MG63 (cell line): ENCODE measurements around the gene HSPB3. TPM values are rescaled to one million over a fixed set of nuclear protein-coding genes. Genes with fewer than 3 reads are reported as not detected.

Source experiments
- DNase-seq: peaks from one replicate; pipeline ENCODE4 v3.0.0-alpha.2; 2020
- H3K27me3 ChIP-seq: fragments of 250-450 bp; sonication (Bioruptor Pico); 2 replicates; pipeline ENCODE4 v1.5.1; 2020; ENCODE audit warnings: mild to moderate bottlenecking, moderate library complexity
- H3K36me3 ChIP-seq: fragments of 250-450 bp; sonication (Bioruptor Pico); 2 replicates; pipeline ENCODE4 v1.5.1; 2020; ENCODE audit warnings: mild to moderate bottlenecking, moderate library complexity
- H3K4me3 ChIP-seq: fragments of 250-450 bp; sonication (Bioruptor Pico); 2 replicates; pipeline ENCODE4 v1.5.1; 2020; ENCODE audit warnings: mild to moderate bottlenecking, moderate library complexity
- H3K9me3 ChIP-seq: fragments of 250-450 bp; sonication (Bioruptor Pico); 2 replicates; pipeline ENCODE4 v1.5.1; 2020; ENCODE audit warnings: mild to moderate bottlenecking, moderate library complexity
- total RNA-seq: library from RNA; depleted of rRNA; stranded (reverse); fragments of >200 nt; shearing (Covaris generic); gene quantifications from 2 replicates; pipeline ENCODE4 v1.2.3, GENCODE V29; 2014; ENCODE audit warnings: low replicate concordance

The HSPB3 gene
- total RNA-seq, 1 experiment from 2014 or later: 2.3 TPM

DNA sequence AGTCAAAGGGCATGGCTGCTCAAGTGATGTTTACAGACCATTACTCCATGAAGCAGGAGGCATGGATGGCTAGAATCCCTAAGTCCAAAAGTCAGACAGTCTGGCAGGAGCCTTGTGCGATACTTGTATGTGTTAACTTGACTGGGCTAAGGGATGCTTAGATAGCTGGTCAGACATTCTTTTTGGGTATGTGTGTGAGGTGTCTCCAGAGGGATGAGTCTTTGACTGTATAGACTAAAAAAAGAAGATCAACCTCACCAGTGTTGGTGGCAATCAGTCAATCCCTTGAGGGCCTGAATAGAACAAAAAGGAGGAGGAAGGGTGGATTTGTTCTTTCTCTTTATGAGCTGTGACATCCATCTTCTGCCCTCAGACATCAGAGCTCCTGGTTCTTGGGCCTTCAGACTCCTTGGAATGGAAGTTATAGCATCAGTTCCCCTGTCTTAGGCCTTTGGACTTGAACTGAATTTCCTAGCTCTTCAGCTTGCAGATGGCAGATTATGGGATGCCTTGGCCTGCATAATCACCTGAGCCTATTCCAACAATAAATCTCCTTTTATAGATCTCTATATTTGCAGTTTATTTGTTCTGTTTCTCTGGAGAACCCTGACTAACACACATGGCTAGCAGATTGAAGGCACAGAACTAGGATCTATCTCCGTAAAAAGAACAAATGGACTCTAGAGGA is 9.7 kb upstream of the HSPB3 start:
- Histone ChIP-seq H3K36me3 (no peaks in the 10 kb centered on the region), H3K9me3 (no peaks in the 10 kb centered on the region), H3K4me3 (no peak overlapping the region), H3K27me3 (no peaks in the 10 kb centered on the region)
- no peak for DNase-seq

DNA sequence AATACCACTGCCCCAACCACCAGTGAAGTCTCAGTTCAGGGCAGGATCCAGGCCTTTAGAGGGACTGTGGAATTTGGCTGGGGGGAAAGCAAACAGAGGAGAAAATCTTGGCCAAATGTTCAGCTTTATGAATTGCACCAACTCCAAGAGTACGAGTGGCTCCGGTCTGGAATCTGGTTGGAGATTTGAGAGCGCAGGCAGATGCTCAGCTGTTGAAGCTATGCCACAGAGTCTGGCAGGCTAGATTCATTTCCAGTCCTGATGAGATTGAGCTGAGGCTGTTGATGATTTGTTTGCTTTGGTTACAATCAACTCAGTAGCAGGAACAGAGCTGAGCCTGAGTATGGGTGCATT is 9.1 kb upstream of the HSPB3 start:
- Histone ChIP-seq H3K27me3 (no peaks in the 10 kb centered on the region), H3K4me3 (no peak overlapping the region), H3K9me3 (no peaks in the 10 kb centered on the region), H3K36me3 (no peaks in the 10 kb centered on the region)
- no peak for DNase-seq

DNA sequence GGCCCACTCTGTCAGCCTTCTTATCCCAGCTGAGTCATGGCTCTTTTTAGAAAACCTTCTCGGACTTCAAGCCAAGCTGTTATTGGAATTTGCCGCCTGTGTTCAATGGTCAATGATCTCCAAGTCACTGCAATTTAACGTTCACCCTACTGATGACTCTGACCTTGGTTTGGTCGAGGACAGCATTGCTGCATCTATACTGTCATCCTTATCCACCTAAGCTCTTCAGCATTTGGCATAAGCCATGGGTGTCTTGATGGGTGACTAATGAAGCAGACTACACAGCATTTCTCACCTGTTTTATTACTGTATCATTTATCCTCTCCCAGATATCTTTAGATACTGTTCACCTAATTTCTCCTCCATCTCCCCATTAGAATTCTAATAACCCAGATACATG is 5.6 kb upstream of the HSPB3 start:
- Histone ChIP-seq H3K9me3 (no peaks in the 10 kb centered on the region), H3K27me3 (no peaks in the 10 kb centered on the region), H3K4me3 (no peak overlapping the region), H3K36me3 (no peaks in the 10 kb centered on the region)
- no peak for DNase-seq

DNA sequence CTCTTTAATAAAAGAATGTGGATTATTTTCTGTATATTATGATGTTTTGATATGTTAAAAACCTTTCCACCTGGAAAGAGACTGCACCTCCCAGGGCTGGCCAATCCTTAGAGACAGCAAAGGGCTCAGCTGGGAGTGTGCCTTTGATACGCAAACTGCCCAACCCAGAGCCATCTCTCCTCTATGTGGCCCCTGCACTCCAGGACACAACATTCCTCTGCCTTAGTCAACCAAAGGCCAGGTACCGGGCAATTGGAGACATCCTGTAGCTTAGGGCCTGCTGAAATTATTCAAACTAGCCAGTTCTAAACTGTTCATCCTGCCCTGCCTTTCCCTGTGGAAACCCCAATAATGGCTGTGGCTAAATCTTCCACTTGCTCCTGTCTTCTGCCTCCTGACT is 5.0 kb upstream of the HSPB3 start:
- Histone ChIP-seq H3K4me3 (no peak overlapping the region), H3K27me3 (no peaks in the 10 kb centered on the region), H3K36me3 (no peaks in the 10 kb centered on the region), H3K9me3 (no peaks in the 10 kb centered on the region)
- no peak for DNase-seq

DNA sequence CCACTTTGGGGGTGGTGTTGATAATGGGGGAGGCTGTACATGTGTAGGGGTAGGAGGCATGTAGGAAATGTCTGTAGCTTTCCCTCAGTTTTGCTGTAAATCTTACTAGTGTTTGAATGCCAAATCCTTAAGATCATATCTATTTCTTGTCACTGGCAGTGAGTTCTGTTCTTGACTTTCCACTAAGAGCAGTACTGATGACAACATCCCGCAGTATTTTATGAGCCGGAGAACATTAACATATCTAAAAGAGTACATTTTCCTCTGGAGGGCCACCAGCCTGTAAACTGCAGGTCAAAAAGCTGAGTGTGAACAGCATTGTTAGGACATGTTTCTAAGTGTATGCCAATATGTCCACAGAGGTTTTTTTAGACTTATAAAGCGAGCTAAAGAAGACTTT is 2.5 kb upstream of the HSPB3 start:
- no peak for DNase-seq
- Histone ChIP-seq H3K9me3 (no peaks in the 10 kb centered on the region), H3K36me3 (no peaks in the 10 kb centered on the region), H3K4me3 (no peak overlapping the region), H3K27me3 (no peaks in the 10 kb centered on the region)

DNA sequence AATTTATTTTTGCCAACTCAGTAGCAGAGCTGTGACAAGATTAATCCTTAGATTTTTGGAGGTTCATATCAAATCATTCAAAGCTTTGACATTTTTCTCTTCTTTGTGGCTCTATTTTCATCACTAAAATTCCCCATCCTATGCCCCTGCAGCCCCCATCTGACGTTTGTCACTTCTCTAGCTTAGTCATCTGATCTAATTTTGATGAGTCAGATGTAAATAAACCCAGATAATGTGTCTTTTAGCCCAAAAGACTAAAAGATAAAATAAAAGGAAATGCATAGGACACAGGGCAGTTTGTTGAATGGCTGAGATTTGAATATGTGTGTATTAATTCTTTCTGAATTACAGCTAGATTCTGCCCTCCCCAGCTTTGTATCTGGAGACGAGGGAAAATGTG is 897 bp upstream of the HSPB3 start:
- H3K9me3 ChIP-seq: no peaks in the 10 kb centered on the region
- H3K27me3 ChIP-seq: no peaks in the 10 kb centered on the region
- no peaks in the 10 kb centered on the region for H3K36me3 ChIP-seq
- H3K4me3 ChIP-seq: no peak overlapping the region
- DNase-seq: no peak

DNA sequence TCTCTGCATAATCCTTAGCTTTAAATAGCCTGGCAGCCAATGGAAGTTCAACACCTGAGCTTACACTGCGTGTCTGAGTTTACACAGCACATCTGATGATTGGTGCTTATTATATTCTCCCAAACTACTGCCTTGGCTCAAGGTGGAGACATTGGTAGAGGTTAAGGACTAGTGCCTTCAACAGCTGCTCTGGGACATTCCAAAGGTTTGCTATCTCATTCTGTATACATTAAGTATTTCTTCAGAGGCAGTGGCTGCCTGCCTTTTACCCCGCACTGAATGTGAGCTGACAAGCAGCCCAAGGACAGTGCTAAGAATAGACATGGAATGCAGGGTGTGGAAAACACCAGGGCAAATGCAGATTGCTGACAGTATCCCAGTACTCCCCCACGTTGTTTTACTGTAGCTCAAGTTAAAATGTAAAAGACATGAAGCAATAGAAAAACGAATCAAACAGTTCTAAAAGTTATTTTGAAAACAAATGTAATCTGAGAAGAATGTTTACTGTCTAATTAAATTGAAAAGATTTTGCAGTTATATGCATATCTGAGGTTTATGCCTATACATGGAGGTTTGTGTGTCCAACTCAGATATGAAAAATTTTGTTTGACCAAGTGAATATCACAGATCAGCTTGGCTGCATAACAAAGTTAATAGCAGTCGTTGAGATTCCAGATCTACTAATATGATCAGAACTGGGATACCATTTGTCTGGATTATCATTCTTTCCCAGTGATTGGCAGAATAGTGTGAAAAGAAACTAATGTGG is 1.8 kb downstream of the HSPB3 start:
- no peak overlapping the region for H3K4me3 ChIP-seq
- no peaks in the 10 kb centered on the region for H3K36me3 ChIP-seq
- no peaks in the 10 kb centered on the region for H3K9me3 ChIP-seq

DNA sequence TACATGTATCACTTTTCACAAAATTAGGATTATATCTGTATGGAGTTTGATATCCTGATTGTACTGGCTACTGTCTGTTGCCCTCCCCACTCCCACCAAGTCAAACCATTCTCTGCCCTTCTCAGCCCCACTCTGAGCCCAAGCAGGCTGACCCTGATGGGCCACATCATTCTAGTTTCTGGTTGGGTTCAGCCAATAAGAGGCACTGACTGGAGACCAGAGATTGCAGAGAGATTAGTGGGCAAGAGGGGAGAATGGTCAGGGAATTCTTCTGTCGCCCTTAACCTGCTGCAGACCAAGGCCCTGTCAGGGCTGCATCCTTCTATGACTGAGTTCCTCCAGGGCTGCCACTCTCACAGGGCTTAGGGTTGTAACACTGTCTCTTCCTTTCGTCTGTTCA is 2.7 kb downstream of the HSPB3 start:
- H3K4me3 ChIP-seq: no peak overlapping the region
- no peak for DNase-seq
- no peaks in the 10 kb centered on the region for H3K27me3 ChIP-seq
- H3K9me3 ChIP-seq: no peaks in the 10 kb centered on the region
- H3K36me3 ChIP-seq: no peaks in the 10 kb centered on the region

More for the DNA sequence above, 1.8 kb downstream of the HSPB3 start:
- no peaks in the 10 kb centered on the region for H3K27me3 ChIP-seq
- DNase-seq: peak; percentile 64

DNA sequence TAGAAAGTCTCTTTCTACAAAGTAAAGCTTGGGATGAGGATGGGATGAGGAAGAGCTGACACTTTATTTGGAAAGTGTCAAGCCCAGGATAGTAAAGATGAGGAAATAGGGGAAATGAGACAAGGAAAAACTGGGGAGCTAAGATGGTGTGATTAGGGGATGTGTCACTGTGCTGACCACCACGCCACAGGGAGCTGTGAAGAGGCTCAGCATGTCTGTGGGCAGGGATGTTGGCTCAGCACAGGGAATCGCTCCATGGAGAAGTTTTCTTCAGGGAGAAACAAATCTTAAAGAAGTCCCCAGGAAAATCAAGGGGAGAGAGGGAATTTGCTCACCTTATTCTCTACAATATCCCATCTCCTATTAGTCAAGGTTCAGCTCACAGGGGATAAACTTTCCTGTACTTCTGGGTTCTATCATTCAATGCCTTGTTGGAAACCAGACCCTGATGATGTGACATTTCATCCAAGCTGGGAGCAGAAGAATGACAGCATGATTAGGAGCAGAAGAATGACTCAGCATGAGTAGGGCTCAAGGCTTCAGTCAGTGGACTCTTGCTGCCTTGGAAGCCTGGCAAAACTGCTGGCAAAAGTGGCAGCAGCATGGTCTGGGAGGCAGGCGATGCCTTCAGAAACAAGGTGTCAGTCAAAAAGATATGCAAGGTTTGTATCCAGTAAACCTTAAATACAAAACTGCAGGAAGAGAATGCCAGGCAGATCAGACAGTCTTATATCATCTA is 4.9 kb downstream of the HSPB3 start:
- no peaks in the 10 kb centered on the region for H3K9me3 ChIP-seq
- DNase-seq: peak; percentile 72
- no peaks in the 10 kb centered on the region for H3K36me3 ChIP-seq
- no peaks in the 10 kb centered on the region for H3K27me3 ChIP-seq
- no peak overlapping the region for H3K4me3 ChIP-seq

DNA sequence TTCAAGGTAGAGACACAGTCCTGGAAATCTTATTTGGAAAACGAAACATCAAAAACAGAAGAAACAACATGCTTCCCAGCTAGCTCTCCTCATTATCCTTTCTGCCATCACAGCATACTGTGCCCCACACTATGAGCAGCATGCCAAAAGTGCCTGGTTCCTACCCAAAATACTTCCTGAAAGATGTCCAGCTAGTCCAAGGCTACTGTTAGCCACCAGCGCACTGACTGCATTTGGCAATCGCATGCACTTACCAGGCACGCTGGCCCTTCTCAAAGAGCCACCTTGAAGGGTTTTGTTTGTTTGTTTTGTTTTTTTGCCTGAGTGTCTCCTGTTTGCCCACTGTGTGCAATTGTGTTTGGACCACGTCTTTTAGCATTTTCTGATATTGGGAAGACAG is 6.8 kb downstream of the HSPB3 start:
- DNase-seq: no peak
- H3K36me3 ChIP-seq: no peaks in the 10 kb centered on the region
- H3K9me3 ChIP-seq: peaks cover 3% of the 10 kb centered on the region; the same call in 1 of the 2 replicates
- H3K4me3 ChIP-seq: no peak overlapping the region
- H3K27me3 ChIP-seq: no peaks in the 10 kb centered on the region

DNA sequence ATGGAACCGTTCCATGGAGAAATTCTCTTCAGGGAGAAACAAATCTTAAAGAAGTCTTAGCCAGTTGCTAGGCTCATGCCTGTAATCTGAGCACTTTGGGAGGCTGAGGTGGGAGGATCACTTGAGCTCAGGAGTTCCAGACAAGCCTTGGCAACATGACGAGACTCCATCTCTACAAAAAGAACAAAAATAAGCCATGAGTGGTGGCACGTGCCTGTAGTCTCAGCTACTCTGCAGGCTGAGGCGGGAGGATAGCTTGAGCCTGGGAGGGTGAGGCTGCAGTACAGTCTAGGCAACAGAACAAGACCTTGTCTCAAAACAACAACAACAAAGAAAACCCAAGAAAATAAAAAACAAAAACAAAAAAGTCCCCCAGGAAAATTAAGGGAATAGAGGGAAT is 8.2 kb downstream of the HSPB3 start:
- Histone ChIP-seq H3K36me3 (no peaks in the 10 kb centered on the region), H3K27me3 (no peaks in the 10 kb centered on the region), H3K4me3 (no peak overlapping the region), H3K9me3 (peaks cover 3% of the 10 kb centered on the region; the same call in 1 of the 2 replicates)
- DNase-seq: no peak

DNA sequence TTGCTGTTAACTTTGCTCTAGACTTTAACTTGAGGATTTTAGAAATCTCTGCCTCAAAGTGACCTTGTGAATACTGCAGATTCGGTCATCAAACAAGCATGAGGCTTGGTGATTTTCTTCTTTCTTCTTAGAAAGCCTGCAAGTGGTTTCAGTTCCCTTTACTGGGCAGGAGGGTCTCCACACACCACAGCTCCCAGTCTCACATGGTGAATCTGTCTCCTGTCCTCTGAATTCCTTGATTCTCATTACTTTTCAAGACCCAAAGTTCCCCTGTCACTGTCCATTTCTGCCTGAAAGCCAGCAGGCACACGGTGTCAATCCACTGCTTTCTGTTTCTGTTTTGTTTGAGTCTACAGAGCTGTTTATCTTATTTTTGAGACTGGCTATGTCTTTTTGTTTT is 14.1 kb downstream of the HSPB3 start:
- H3K27me3 ChIP-seq: no peaks in the 10 kb centered on the region
- H3K4me3 ChIP-seq: peak overlapping the region; percentile 10
- H3K36me3 ChIP-seq: no peaks in the 10 kb centered on the region
- no peak for DNase-seq
- H3K9me3 ChIP-seq: peaks cover 3% of the 10 kb centered on the region; the same call in 1 of the 2 replicates

DNA sequence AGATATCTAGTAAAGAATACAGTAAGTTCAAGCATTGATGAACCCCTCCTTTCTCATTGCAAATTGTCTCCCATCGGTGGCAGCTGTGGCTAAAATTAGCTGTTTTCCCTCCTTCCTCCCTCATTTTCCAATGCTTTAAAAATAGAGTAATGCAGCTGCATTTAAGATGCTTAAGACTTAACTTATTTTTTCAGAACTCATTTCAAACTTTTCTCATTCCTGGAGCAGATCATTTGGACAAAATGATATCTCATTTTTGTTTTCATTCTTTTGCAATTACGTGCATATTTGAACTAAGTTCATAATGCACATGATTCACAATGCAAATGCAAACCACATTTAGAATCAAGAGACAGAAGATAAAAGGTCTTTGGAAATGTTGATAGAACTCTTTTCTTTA is 14.6 kb downstream of the HSPB3 start:
- Histone ChIP-seq H3K27me3 (no peaks in the 10 kb centered on the region), H3K4me3 (peak overlapping the region; percentile 10), H3K36me3 (no peaks in the 10 kb centered on the region), H3K9me3 (peaks cover 3% of the 10 kb centered on the region; the same call in 1 of the 2 replicates)
- no peak for DNase-seq

DNA sequence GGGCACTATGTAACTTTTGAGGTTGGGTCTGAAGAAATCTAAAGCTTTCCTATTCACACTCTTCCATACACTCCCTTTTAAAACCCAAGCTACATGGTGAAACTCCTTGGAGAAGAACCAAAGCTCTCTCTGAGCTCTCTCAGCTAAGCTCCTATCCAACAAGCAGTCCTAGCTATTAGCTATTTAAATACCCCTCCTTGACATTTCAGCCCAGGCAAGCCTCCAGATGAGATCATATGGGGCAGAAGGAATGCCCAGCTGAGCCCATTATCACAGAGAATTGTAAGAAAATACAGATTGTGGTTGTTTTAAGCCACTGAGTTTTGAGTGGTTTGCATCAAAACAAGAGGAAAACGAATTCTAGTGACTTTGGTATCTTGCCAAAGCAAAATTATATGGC is 15.2 kb downstream of the HSPB3 start:
- peak; percentile 67 for DNase-seq
- no peak overlapping the region for H3K4me3 ChIP-seq

DNA sequence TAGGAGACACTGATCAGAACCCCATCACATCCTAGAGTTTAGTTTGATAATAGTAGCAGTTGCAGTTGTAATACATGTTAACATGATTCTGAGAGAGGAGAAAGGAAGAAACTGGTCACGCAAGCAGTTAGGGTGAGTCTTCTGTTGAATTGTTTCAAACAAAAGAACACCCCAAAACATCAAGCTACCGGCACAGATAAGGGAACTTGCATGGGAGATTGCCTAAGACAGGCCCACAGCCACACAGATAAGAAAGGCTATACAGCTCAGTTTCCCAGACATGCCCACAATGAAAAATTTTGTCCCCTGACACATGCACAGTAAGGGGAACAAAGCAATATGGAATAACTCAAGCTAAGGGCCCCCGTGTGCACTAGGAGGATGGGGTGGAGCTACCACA is 15.9 kb downstream of the HSPB3 start:
- peaks cover 2% of the 10 kb centered on the region; the same call in 1 of the 2 replicates for H3K9me3 ChIP-seq
- H3K4me3 ChIP-seq: no peak overlapping the region
- no peak for DNase-seq
- no peaks in the 10 kb centered on the region for H3K27me3 ChIP-seq
- no peaks in the 10 kb centered on the region for H3K36me3 ChIP-seq

More for the DNA sequence above, 15.2 kb downstream of the HSPB3 start:
- Histone ChIP-seq H3K36me3 (no peaks in the 10 kb centered on the region), H3K27me3 (no peaks in the 10 kb centered on the region), H3K9me3 (peaks cover 3% of the 10 kb centered on the region; the same call in 1 of the 2 replicates)

DNA sequence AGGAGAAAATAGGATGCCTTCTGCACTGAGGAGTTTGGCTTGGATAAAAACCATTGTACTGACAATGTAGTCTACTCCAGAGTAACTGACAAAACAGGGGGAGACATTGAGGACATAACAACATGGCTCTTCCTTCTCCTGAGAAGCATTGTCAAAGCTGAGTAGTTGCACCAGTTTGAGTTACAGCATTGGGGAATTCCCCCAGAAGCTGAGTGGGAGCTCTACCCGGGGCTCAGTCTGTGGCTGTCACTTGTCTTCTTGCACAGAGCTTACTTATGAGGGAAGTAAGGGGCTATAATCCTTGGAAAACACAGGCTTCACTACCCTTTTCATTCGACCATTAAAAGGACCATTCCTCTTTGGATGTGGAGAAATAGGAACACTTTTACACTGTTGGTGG is 21.2 kb downstream of the HSPB3 start:
- no peaks in the 10 kb centered on the region for H3K9me3 ChIP-seq
- no peak overlapping the region for H3K4me3 ChIP-seq
- H3K36me3 ChIP-seq: no peaks in the 10 kb centered on the region
- DNase-seq: no peak
- H3K27me3 ChIP-seq: no peaks in the 10 kb centered on the region

DNA sequence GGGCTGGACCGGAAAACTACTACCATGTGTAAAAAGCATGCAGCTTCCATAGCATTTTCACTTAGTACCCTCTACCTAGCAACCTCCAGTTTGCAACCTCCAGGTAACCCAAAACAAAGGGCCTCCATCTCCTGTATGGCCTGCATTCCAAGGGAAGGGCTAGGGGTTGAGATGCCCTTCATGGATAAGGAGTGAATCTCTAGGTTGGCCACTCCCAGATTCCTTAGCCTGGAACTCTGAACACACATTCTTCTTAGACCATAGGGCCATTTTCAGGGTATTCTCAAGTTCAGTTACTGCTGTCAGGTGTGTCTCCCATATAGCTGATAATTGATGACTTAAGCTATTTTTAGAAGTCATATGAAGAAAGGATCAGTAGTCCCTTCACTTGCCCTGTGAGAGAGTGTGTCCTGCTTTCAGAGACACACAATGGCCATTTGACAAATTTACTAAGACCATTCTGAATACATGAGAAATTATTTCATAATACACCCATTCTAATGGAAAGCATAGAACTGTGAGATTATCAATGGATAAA is 22.5 kb downstream of the HSPB3 start:
- no peaks in the 10 kb centered on the region for H3K9me3 ChIP-seq
- DNase-seq: no peak

More for the DNA sequence above, 22.5 kb downstream of the HSPB3 start:
- H3K27me3 ChIP-seq: no peaks in the 10 kb centered on the region
- H3K4me3 ChIP-seq: no peak overlapping the region
- H3K36me3 ChIP-seq: no peaks in the 10 kb centered on the region
